HepG2 (cell line): ENCODE measurements around the gene MEGF6. TPM values are rescaled to one million over a fixed set of nuclear protein-coding genes. Genes with fewer than 3 reads are reported as not detected.

ENCODE experiments used
- ATAC-seq: fragments of 200-7000 bp; cut with Tn5 transposase; 3 replicates; pipeline ENCODE4 v1.9.1; 2020; ENCODE audit warnings: mild to moderate bottlenecking, moderate library complexity
- BruUV-seq: library from RNA; stranded (reverse); fragments of 400-500 nt; replicated peaks from 2 replicates; lab custom pipeline; 2021; lab: Mats Ljungman, UMichigan
- CTCF ChIA-PET: fragments of 300-600 bp; formaldehyde crosslinking; extraction: SDS; loops from one replicate; lab custom pipeline; 2021; ENCODE audit warnings: low total read pairs, inconsistent platforms, low intra/inter-chr PET ratio; lab: Yijun Ruan, JAX
- POLR2A ChIA-PET: fragments of 350-600 bp; sonication (Branson Sonifier 250); formaldehyde crosslinking; loops from one replicate; lab custom pipeline; 2020; ENCODE audit warnings: antibody characterized with exemption, inconsistent platforms; lab: Yijun Ruan, JAX
- DNase-seq: peaks from one replicate; pipeline ENCODE4 v3.0.0-alpha.2; 2015; ENCODE audit warnings: low spot score
- FAIRE-seq: peaks from 3 replicates; lab custom pipeline; 2011; peaks lifted over from hg19 to GRCh38; lab: Jason Lieb, UNC
- H2AFZ ChIP-seq: one replicate; pipeline ENCODE4 v1.6.1; 2011; ENCODE audit warnings: low read length, inconsistent platforms
- H3K27ac ChIP-seq: fragments of 300-600 bp; 3 replicates; pipeline ENCODE4 v1.8.0; 2011; ENCODE audit warnings: mixed run types, mild to moderate bottlenecking, mixed read lengths, low read length, inconsistent platforms; ENCODE audit not compliant: insufficient read depth; ENCODE audit errors: extremely low read length
- H3K27me3 ChIP-seq, 2 experiments: fragments of 200-600 bp in 1 of 2; 2 replicates in 1 of 2; 3 replicates in 1 of 2; pipeline versions ENCODE4 v1.6.0 to v1.8.0; 2011; ENCODE audit warnings: low read length in 2 of 2, mild to moderate bottlenecking in 2 of 2, moderate library complexity in 2 of 2, inconsistent platforms in 1 of 2; ENCODE audit not compliant: insufficient read depth in 2 of 2, control insufficient read depth in 1 of 2
- H3K36me3 ChIP-seq, 2 experiments: fragments of 200-600 bp in 1 of 2; replicated peaks in 1 of 2; 2 replicates in 1 of 2; 3 replicates in 1 of 2; pipeline versions ENCODE4 v1.5.1 to v1.8.0; 2011; ENCODE audit warnings: low read length in 2 of 2, inconsistent platforms in 1 of 2; ENCODE audit not compliant: insufficient read depth in 2 of 2, control insufficient read depth in 1 of 2
- H3K4me1 ChIP-seq: 2 replicates; pipeline ENCODE4 v1.5.1; 2012; ENCODE audit warnings: low read length, inconsistent platforms; ENCODE audit not compliant: insufficient read depth
- H3K4me2 ChIP-seq: 2 replicates; pipeline ENCODE4 v1.6.0; 2011; ENCODE audit warnings: low read depth, low read length, inconsistent platforms
- H3K4me3 ChIP-seq, 3 experiments: fragments of 200-600 bp in 1 of 3; sonication (generic), shearing (Covaris generic) in 1 of 3; replicated peaks in 1 of 3; 2 replicates each; pipeline ENCODE4 v1.5.1; 2011 to 2016; ENCODE audit warnings: low read length in 3 of 3, inconsistent platforms in 2 of 3, low read depth in 2 of 3, mild to moderate bottlenecking in 2 of 3, control low read depth in 1 of 3, mixed read lengths in 1 of 3; ENCODE audit not compliant: insufficient read depth in 1 of 3
- H3K79me2 ChIP-seq: one replicate; pipeline ENCODE4 v1.6.1; 2011; ENCODE audit warnings: low read length, inconsistent platforms; ENCODE audit not compliant: insufficient read depth
- H3K9ac ChIP-seq: 2 replicates; pipeline ENCODE4 v1.6.0; 2011; ENCODE audit warnings: mild to moderate bottlenecking, low read depth, low read length, inconsistent platforms; ENCODE audit not compliant: insufficient read depth
- H3K9me3 ChIP-seq: 2 replicates; pipeline ENCODE4 v1.5.1; 2012; ENCODE audit warnings: mild to moderate bottlenecking, low read length
- H4K20me1 ChIP-seq: 2 replicates; pipeline ENCODE4 v1.6.0; 2011; ENCODE audit warnings: inconsistent platforms, mild to moderate bottlenecking, low read length, moderate library complexity; ENCODE audit not compliant: insufficient read depth
- AFF4 ChIP-seq: sonication (generic); formaldehyde crosslinking; IDR thresholded peaks from 2 replicates; pipeline ENCODE4 v1.4.0; 2020; ENCODE audit warnings: missing genetic modification reagents
- ELK4 ChIP-seq: sonication (generic); formaldehyde crosslinking; IDR thresholded peaks from 2 replicates; pipeline ENCODE4 v1.9.0; 2021; ENCODE audit warnings: missing genetic modification reagents, borderline replicate concordance
- HOXA7 ChIP-seq: sonication (generic); formaldehyde crosslinking; IDR thresholded peaks from 2 replicates; pipeline ENCODE4 v1.8.1; 2022; ENCODE audit warnings: mild to moderate bottlenecking, missing genetic modification reagents, moderate library complexity
- MBNL3 ChIP-seq: fragments of 250-450 bp; sonication (Bioruptor Pico); conservative IDR thresholded peaks from 2 replicates; pipeline ENCODE4 v1.8.0; 2022; ENCODE audit warnings: mild to moderate bottlenecking, inconsistent platforms
- MTF2 ChIP-seq: sonication (generic); formaldehyde crosslinking; IDR thresholded peaks from 2 replicates; pipeline ENCODE4 v1.5.0; 2020; ENCODE audit warnings: missing genetic modification reagents, borderline replicate concordance
- PCBP2 ChIP-seq: fragments of 200-400 bp; formaldehyde crosslinking; optimal IDR thresholded peaks from 2 replicates; pipeline ENCODE3; 2018; ENCODE audit warnings: low read length, low read depth; ENCODE audit not compliant: poor library complexity, severe bottlenecking
- ZNF224 ChIP-seq: sonication (generic); formaldehyde crosslinking; IDR thresholded peaks from 2 replicates; pipeline ENCODE4 v1.5.0; 2020; ENCODE audit warnings: mild to moderate bottlenecking, missing genetic modification reagents
- ZNF331 ChIP-seq: sonication (generic); formaldehyde crosslinking; IDR thresholded peaks from 2 replicates; pipeline ENCODE4 v1.4.0; 2020; ENCODE audit warnings: missing genetic modification reagents
- ZNF841 ChIP-seq: sonication (generic); formaldehyde crosslinking; IDR thresholded peaks from 2 replicates; pipeline ENCODE4 v1.8.1; 2023; ENCODE audit warnings: missing genetic modification reagents, borderline replicate concordance
- WGBS: methylation state at CpG from one replicate; pipeline ENCODE4 v1.1.6; 2017; ENCODE audit warnings: low lambda C conversion rate; 5-methylcytosine and 5-hydroxymethylcytosine counted together
- in situ Hi-C: cut with HindIII; loops from 2 replicates; pipeline ENCODE4 v1.10.0; 2017; ENCODE audit warnings: low pct_unique_long_range_greater_than_20kb; ENCODE audit not compliant: extremely low pct_ligation_motif_present
- intact Hi-C: fragments of 100-400 bp; cut with micrococcal nuclease; formaldehyde crosslinking; loops from one replicate; pipeline ENCODE4 v1.10.0; 2022; ENCODE audit not compliant: unreplicated experiment
- polyA plus RNA-seq, 8 experiments: library from polyadenylated mRNA; depleted of rRNA in 3 of 8; stranded (reverse) in 7 of 8; unstranded in 1 of 8; fragments of >200 nt; fragmentation: Illumina TruSeq in 4 of 8; extraction: Trizol in 4 of 8; gene quantifications; 2 replicates each; pipeline versions ENCODE4 v1.2.1 to v1.2.3, GENCODE V29; 2011 to 2016; ENCODE audit warnings: low read depth in 4 of 8, missing spikeins in 1 of 8, mixed read lengths in 1 of 8; ENCODE audit not compliant: insufficient read depth in 1 of 8
- total RNA-seq, 5 experiments: library from RNA; depleted of rRNA; stranded (reverse); fragments of >200 nt; fragmentation: Illumina TruSeq; extraction: Trizol; gene quantifications; 2 replicates each; pipeline ENCODE4 v1.2.3, GENCODE V29; 2016; ENCODE audit warnings: low read depth in 1 of 5
- TF ChIP-seq, protein P1 (sequence below): IDR thresholded peaks from 2 replicates; pipeline ENCODE4 v1.6.1; 2016; ENCODE audit warnings: control low read depth

Gene MEGF6
- total and polyA plus RNA-seq, 2 of the 13 experiments (the other 11 are each of a cell fraction or from before 2014, with no cell fraction given) = 1.9 TPM

- Histone ChIP-seq H3K4me1 (peaks cover 11% of the 10 kb centered on the region; the same call in 1 of the 2 replicates), H3K36me3 (no peaks in the 10 kb centered on the region), H2AFZ (no peak overlapping the region), H3K9ac (no peak overlapping the region), H4K20me1 (0 out of 2 replicates have a peak, but pooled peaks cover 3% of the 10 kb centered on the region), H3K4me3 (no peak overlapping the region), H3K27ac (no peak overlapping the region), H3K79me2 (no peaks in the 10 kb centered on the region), H3K4me2 (no peak overlapping the region), H3K27me3 (peaks cover 17 to 97% of the 10 kb centered on the region in 2 experiments), H3K9me3 (no peaks in the 10 kb centered on the region)
- TF ChIP-seq ZNF331 (peak; percentile 96), ZNF224 (CRISPR knock-in tag) (no peak)
- ChIA-PET POLR2A (no interaction called here), CTCF (no interaction called here)
- WGBS = 21% methylated on average over 7 of the region's 8 CpGs
- no peak for ATAC-seq
- no peak for DNase-seq
- in situ Hi-C loops = no loop called here
- FAIRE-seq = no peak
- BruUV-seq = no TSS peak
- intact Hi-C loops = no loop called here
Measured at GRCh38 chr1:3604468-3604974, 6.8 kb downstream of the MEGF6 start.

- ChIA-PET CTCF (no interaction called here), POLR2A (no interaction called here)
- Histone ChIP-seq H3K4me3 (no peak overlapping the region), H3K4me2 (no peak overlapping the region), H2AFZ (no peak overlapping the region), H3K9ac (no peak overlapping the region), H3K27me3 (peaks cover 18 to 97% of the 10 kb centered on the region in 2 experiments), H3K9me3 (no peaks in the 10 kb centered on the region), H3K27ac (no peak overlapping the region), H3K36me3 (no peaks in the 10 kb centered on the region), H3K4me1 (peaks cover 11% of the 10 kb centered on the region; the same call in 1 of the 2 replicates), H4K20me1 (0 out of 2 replicates have a peak, but pooled peaks cover 3% of the 10 kb centered on the region), H3K79me2 (no peaks in the 10 kb centered on the region)
- FAIRE-seq (no peak), DNase-seq (no peak), ATAC-seq (no peak)
- intact Hi-C loops (no loop called here), in situ Hi-C loops (no loop called here)
- no TSS peak for BruUV-seq
- WGBS = 61% methylated on average over 5 of the region's 29 CpGs
- no peak for TF ChIP-seq PCBP2
- TF ChIP-seq, protein P1, sequence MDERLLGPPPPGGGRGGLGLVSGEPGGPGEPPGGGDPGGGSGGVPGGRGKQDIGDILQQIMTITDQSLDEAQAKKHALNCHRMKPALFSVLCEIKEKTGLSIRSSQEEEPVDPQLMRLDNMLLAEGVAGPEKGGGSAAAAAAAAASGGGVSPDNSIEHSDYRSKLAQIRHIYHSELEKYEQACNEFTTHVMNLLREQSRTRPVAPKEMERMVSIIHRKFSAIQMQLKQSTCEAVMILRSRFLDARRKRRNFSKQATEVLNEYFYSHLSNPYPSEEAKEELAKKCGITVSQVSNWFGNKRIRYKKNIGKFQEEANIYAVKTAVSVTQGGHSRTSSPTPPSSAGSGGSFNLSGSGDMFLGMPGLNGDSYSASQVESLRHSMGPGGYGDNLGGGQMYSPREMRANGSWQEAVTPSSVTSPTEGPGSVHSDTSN (CRISPR knock-in tag) = no peak
- no peak for TF ChIP-seq ZNF841 (CRISPR knock-in tag)
- no peak for TF ChIP-seq AFF4 (CRISPR knock-in tag)
- TF ChIP-seq HOXA7 (CRISPR knock-in tag) = no peak
- no peak for TF ChIP-seq MBNL3 (CRISPR knock-in tag)
- no peak for TF ChIP-seq MTF2 (CRISPR knock-in tag)
- TF ChIP-seq ELK4 (CRISPR knock-in tag) = no peak
Measured at GRCh38 chr1:3603571-3604467, 7.5 kb downstream of the MEGF6 start.
